HTERT RPE-1 (cell line): Measurements from ENCODE around the gene TMCC1.
"Not testable (repeated sequence)": the region's sequence is repeated elsewhere in the genome, so short reads cannot be mapped to it uniquely, and the experiment has no call there.

Experiments used
- in situ Hi-C: fragments of 300-500 bp; cut with MboI; formaldehyde crosslinking; loops from 4 replicates; pipeline ENCODE4 v1.14.3; 2020; ENCODE audit warnings: low sequenced_read_pairs

The TMCC1 gene

GRCh38 chr3:129778871-129779270, 114.6 kb downstream of the TMCC1 start:
- in situ Hi-C loops: no loop called here

GRCh38 chr3:129777806-129778205, 115.7 kb downstream of the TMCC1 start:
- in situ Hi-C loops: no loop called here

- in situ Hi-C loops: no loop called here
Observed at GRCh38 chr3:129775870-129776269, 117.6 kb downstream of the TMCC1 start.

- in situ Hi-C loops: no loop called here
Observed at GRCh38 chr3:129773691-129774663, 119.5 kb downstream of the TMCC1 start.

- in situ Hi-C loops: no loop called here
Observed at GRCh38 chr3:129770604-129771003, 122.9 kb downstream of the TMCC1 start.

- in situ Hi-C loops: no loop called here
Observed at GRCh38 chr3:129769616-129770015, 123.9 kb downstream of the TMCC1 start.

GRCh38 chr3:129768728-129769127, 124.8 kb downstream of the TMCC1 start:
- in situ Hi-C loops: no loop called here

- in situ Hi-C loops: no loop called here
Observed at GRCh38 chr3:129766135-129766534, 127.4 kb downstream of the TMCC1 start.

- in situ Hi-C loops: no loop called here
Observed at GRCh38 chr3:129764090-129764489, 129.4 kb downstream of the TMCC1 start.

GRCh38 chr3:129758785-129759320, 134.7 kb downstream of the TMCC1 start:
- in situ Hi-C loops: no loop called here

GRCh38 chr3:129758306-129758705, 135.2 kb downstream of the TMCC1 start:
- in situ Hi-C loops: no loop called here

- in situ Hi-C loops: no loop called here
Observed at GRCh38 chr3:129756871-129757270, 136.6 kb downstream of the TMCC1 start.

GRCh38 chr3:129751105-129751504, 142.4 kb downstream of the TMCC1 start:
- in situ Hi-C loops: not testable (repeated sequence)

- in situ Hi-C loops: no loop called here
Observed at GRCh38 chr3:129749692-129750091, 143.8 kb downstream of the TMCC1 start.

GRCh38 chr3:129747992-129748391, 145.5 kb downstream of the TMCC1 start:
- in situ Hi-C loops: no loop called here

GRCh38 chr3:129747136-129747535, 146.4 kb downstream of the TMCC1 start:
- in situ Hi-C loops: no loop called here

GRCh38 chr3:129746629-129747028, 146.9 kb downstream of the TMCC1 start:
- in situ Hi-C loops: no loop called here

- in situ Hi-C loops: no loop called here
Observed at GRCh38 chr3:129745253-129745652, 148.3 kb downstream of the TMCC1 start.

- in situ Hi-C loops: no loop called here
Observed at GRCh38 chr3:129741794-129742193, 151.7 kb downstream of the TMCC1 start.

GRCh38 chr3:129740090-129740489, 153.4 kb downstream of the TMCC1 start:
- in situ Hi-C loops: no loop called here

GRCh38 chr3:129739634-129740033, 153.9 kb downstream of the TMCC1 start:
- in situ Hi-C loops: no loop called here

- in situ Hi-C loops: no loop called here
Observed at GRCh38 chr3:129738172-129738571, 155.3 kb downstream of the TMCC1 start.
